Measurements from ENCODE around the gene ACE.

The ACE gene

GRCh38 chr17:63492940-63493339 is 16.1 kb downstream of the ACE start:
- DNase-seq: no peak

GRCh38 chr17:63493411-63493810 is 16.6 kb downstream of the ACE start:
- DNase-seq: no peak

- no peak for DNase-seq
These were observed 17.6 kb downstream of the ACE start for GRCh38 chr17:63494300-63494928.

- no peak for DNase-seq
These were observed 18.6 kb downstream of the ACE start for GRCh38 chr17:63495491-63495890.

- no peak for DNase-seq
These were observed 19.3 kb downstream of the ACE start for GRCh38 chr17:63496177-63496576.

- DNase-seq: no peak
These were observed 20.0 kb downstream of the ACE start for GRCh38 chr17:63496663-63497400.

- DNase-seq: peak in 2 of 3 experiments; percentile 12 to 40
These were observed 21.0 kb downstream of the ACE start for GRCh38 chr17:63497708-63498483.

GRCh38 chr17:63498626-63499195 is 21.9 kb downstream of the ACE start:
- no peak for DNase-seq

- no peak for DNase-seq
These were observed 23.9 kb downstream of the ACE start for GRCh38 chr17:63500543-63501390.

GRCh38 chr17:63503341-63503705 is 26.5 kb downstream of the ACE start:
- DNase-seq: peak in 1 of 3 experiments; percentile 11

- DNase-seq: no peak
These were observed 27.4 kb downstream of the ACE start for GRCh38 chr17:63504261-63504660.

GRCh38 chr17:63505341-63505740 is 28.5 kb downstream of the ACE start:
- DNase-seq: no peak

- no peak for DNase-seq
These were observed 29.8 kb downstream of the ACE start for GRCh38 chr17:63506627-63507026.

GRCh38 chr17:63511331-63511730 is 34.5 kb downstream of the ACE start:
- DNase-seq: no peak

- no peak for DNase-seq
These were observed 35.5 kb downstream of the ACE start for GRCh38 chr17:63512388-63512787.

- DNase-seq: peak in 1 of 3 experiments; percentile 6
These were observed 36.2 kb downstream of the ACE start for GRCh38 chr17:63512896-63513644.

- DNase-seq: peak in 1 of 3 experiments; percentile 29
These were observed 37.6 kb downstream of the ACE start for GRCh38 chr17:63514477-63514876.

- no peak for DNase-seq
These were observed 38.1 kb downstream of the ACE start for GRCh38 chr17:63514974-63515373.

- no peak for DNase-seq
These were observed 38.6 kb downstream of the ACE start for GRCh38 chr17:63515426-63515825.

GRCh38 chr17:63516910-63517824 is 40.3 kb downstream of the ACE start:
- DNase-seq: no peak
